Astrocyte of the spinal cord (primary cell): ENCODE measurements around the gene CTNNBL1.

ENCODE experiments used
- DNase-seq: peaks from one replicate; pipeline ENCODE4 v3.0.0; 2011; ENCODE audit warnings: low read depth, low spot score
- H3K4me3 ChIP-seq: 2 replicates; pipeline ENCODE4 v1.5.1; 2011; ENCODE audit warnings: low read depth, mild to moderate bottlenecking, low read length, moderate library complexity
- CTCF ChIP-seq: IDR thresholded peaks from 2 replicates; pipeline ENCODE4 v1.5.1; 2012; ENCODE audit warnings: low read depth, mild to moderate bottlenecking, low read length, inconsistent platforms
- in situ Hi-C: cut with HindIII; loops from 2 replicates; pipeline ENCODE4 v1.10.0; 2017; ENCODE audit warnings: low sequenced_read_pairs

The CTNNBL1 gene

GRCh38 chr20:37736132-37736531, 42.3 kb downstream of the CTNNBL1 start:
- no peak for TF ChIP-seq CTCF
- in situ Hi-C loops: no loop called here
- H3K4me3 ChIP-seq: no peak overlapping the region
- DNase-seq: no peak

- no peak overlapping the region for H3K4me3 ChIP-seq
- DNase-seq: no peak
- in situ Hi-C loops: no loop called here
- no peak for TF ChIP-seq CTCF
Observed at GRCh38 chr20:37737826-37738420, 44.1 kb downstream of the CTNNBL1 start.

GRCh38 chr20:37741055-37741454, 47.2 kb downstream of the CTNNBL1 start:
- no peak for TF ChIP-seq CTCF
- in situ Hi-C loops: no loop called here
- no peak overlapping the region for H3K4me3 ChIP-seq
- DNase-seq: peak; percentile 46

GRCh38 chr20:37741570-37741969, 47.7 kb downstream of the CTNNBL1 start:
- peak; percentile 13 for DNase-seq
- in situ Hi-C loops: no loop called here
- H3K4me3 ChIP-seq: no peak overlapping the region
- TF ChIP-seq CTCF: no peak

GRCh38 chr20:37742131-37742530, 48.3 kb downstream of the CTNNBL1 start:
- DNase-seq: no peak
- H3K4me3 ChIP-seq: no peak overlapping the region
- in situ Hi-C loops: no loop called here
- TF ChIP-seq CTCF: no peak

GRCh38 chr20:37744347-37744746, 50.5 kb downstream of the CTNNBL1 start:
- TF ChIP-seq CTCF: no peak
- in situ Hi-C loops: no loop called here
- no peak for DNase-seq
- no peak overlapping the region for H3K4me3 ChIP-seq

DNA sequence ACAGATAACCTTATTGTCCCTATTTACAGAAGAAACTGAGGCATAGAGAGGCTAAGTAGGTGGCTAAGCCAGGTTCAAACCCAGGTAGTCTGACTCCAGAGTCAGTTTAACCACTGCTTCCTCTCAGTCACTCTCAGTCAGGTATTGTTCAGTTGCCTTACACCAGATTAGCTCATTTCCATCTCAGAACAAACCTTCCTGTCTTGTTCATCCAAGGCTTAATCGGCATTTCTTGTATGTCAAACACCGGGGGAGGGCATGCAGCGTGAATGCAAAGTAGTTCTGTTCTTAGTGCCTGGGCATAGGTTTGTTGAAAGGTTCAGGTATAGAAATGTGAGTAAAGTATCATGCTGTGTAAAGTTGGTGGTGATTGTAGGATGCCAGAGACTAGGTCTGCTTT, 51.7 kb downstream of the CTNNBL1 start:
- no peak overlapping the region for H3K4me3 ChIP-seq
- TF ChIP-seq CTCF: no peak
- no peak for DNase-seq
- in situ Hi-C loops: no loop called here
